Activated naive CD4-positive, alpha-beta T cell treated with anti-CD3 and anti-CD28 coated beads for 36 hours (primary cell): ENCODE results near the gene CYP4F3. TPM values are rescaled to one million over a fixed set of nuclear protein-coding genes. Genes with fewer than 3 reads are reported as not detected.

Experiments
- CTCF ChIA-PET: fragments of 350-600 bp; sonication (Branson Sonifier 250); formaldehyde crosslinking; loops from one replicate; lab custom pipeline; 2021; ENCODE audit warnings: antibody characterized with exemption; lab: Charles Lee
- DNase-seq: peaks from one replicate; pipeline ENCODE4 v3.0.0-alpha.2; 2020
- H3K27ac Mint-ChIP-seq: one replicate; pipeline ENCODE4 v1.8.0; 2021; ENCODE audit warnings: mild to moderate bottlenecking, mixed read lengths
- H3K27me3 Mint-ChIP-seq: one replicate; pipeline ENCODE4 v1.8.0; 2021; ENCODE audit warnings: low read depth, mixed read lengths
- H3K36me3 Mint-ChIP-seq: one replicate; pipeline ENCODE4 v1.8.0; 2021; ENCODE audit warnings: low read depth, mixed read lengths
- H3K4me1 Mint-ChIP-seq: one replicate; pipeline ENCODE4 v1.8.0; 2021; ENCODE audit warnings: low read depth, mixed read lengths
- H3K4me3 Mint-ChIP-seq: one replicate; pipeline ENCODE4 v1.8.0; 2021; ENCODE audit warnings: mild to moderate bottlenecking, moderate library complexity, mixed read lengths
- H3K9me3 Mint-ChIP-seq: one replicate; pipeline ENCODE4 v1.8.0; 2021; ENCODE audit warnings: mixed read lengths
- intact Hi-C: fragments of 100-400 bp; cut with micrococcal nuclease; formaldehyde crosslinking; loops from one replicate; pipeline ENCODE4 v1.15.1; 2023
- total RNA-seq, 2 experiments: library from RNA; stranded (reverse); gene quantifications; one replicate each; pipeline ENCODE4 v1.2.3, GENCODE V29; 2021

Gene CYP4F3
- total RNA-seq, 2 experiments from 2014 or later: 0.62 to 0.76 TPM

DNA sequence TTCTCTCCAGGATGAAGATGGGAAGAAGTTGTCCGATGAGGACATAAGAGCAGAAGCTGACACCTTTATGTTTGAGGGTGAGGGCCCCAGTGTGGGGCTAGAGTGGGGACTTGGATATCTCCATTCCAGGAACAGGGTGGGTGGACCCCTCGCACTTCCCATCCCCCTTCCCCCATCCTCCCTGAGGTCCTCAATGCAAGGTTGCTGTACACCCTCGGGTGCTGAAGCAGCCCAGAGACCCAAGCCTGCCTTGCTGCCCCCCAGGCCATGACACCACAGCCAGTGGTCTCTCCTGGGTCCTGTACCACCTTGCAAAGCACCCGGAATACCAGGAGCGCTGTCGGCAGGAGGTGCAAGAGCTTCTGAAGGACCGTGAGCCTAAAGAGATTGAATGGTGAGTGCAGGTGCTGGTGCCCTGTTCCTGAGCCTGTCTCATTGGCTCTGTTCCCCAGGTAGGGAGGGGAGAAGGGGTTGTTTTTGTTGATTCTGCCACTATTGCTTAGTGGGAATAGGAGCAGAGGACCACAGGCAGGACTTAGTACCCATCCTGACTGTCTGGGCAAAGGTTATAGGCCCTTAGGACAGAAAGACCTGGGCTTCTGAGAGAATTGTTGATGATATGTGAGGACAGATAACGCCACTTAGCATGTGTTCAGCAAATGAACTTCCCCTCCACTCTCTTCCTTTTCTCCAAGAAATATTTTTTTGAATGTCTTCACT is 12.0 kb downstream of the CYP4F3 start:
- peaks cover 24% of the 10 kb centered on the region for H3K27me3 Mint-ChIP-seq
- CTCF ChIA-PET: no interaction called here
- H3K9me3 Mint-ChIP-seq: no peaks in the 10 kb centered on the region
- no peaks in the 10 kb centered on the region for H3K4me1 Mint-ChIP-seq
- DNase-seq: no peak
- H3K4me3 Mint-ChIP-seq: no peak overlapping the region
- no peak overlapping the region for H3K27ac Mint-ChIP-seq
- intact Hi-C loops: no loop called here
- H3K36me3 Mint-ChIP-seq: no peaks in the 10 kb centered on the region

GRCh38 chr19:15656467-15656866 is 15.8 kb downstream of the CYP4F3 start:
- no peak overlapping the region for H3K4me3 Mint-ChIP-seq
- CTCF ChIA-PET: no interaction called here
- no peaks in the 10 kb centered on the region for H3K36me3 Mint-ChIP-seq
- H3K4me1 Mint-ChIP-seq: no peaks in the 10 kb centered on the region
- intact Hi-C loops: no loop called here
- no peak overlapping the region for H3K27ac Mint-ChIP-seq
- DNase-seq: no peak
- H3K9me3 Mint-ChIP-seq: no peaks in the 10 kb centered on the region
- H3K27me3 Mint-ChIP-seq: peaks cover 31% of the 10 kb centered on the region

GRCh38 chr19:15663247-15663646 is 22.6 kb downstream of the CYP4F3 start:
- Mint-ChIP-seq H3K27ac (no peak overlapping the region), H3K4me1 (no peaks in the 10 kb centered on the region), H3K36me3 (no peaks in the 10 kb centered on the region), H3K27me3 (peaks cover 4% of the 10 kb centered on the region), H3K9me3 (no peaks in the 10 kb centered on the region), H3K4me3 (no peak overlapping the region)
- CTCF ChIA-PET: no interaction called here
- no peak for DNase-seq
- intact Hi-C loops: no loop called here

DNA sequence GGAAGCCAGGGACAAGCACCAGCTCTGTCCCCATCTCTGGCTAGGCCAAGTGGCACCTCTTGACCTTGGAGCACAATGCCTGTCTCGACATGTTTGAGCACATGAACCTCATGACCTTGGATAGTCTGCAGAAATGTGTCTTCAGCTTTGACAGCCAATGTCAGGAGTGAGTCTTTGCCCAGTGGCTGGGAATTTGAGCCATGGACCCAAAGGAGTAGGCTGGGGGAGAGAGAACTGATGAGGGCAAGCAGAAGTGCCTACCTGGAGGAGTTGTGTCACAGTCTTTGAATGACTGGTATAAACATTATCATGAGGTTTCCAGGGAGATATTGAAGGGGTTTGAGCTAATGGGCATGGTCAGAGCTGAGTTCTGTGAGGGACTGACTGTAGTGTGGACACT is 25.5 kb downstream of the CYP4F3 start:
- no peaks in the 10 kb centered on the region for H3K36me3 Mint-ChIP-seq
- no peak for DNase-seq
- CTCF ChIA-PET: no interaction called here
- H3K4me1 Mint-ChIP-seq: no peaks in the 10 kb centered on the region
- H3K27ac Mint-ChIP-seq: no peak overlapping the region
- intact Hi-C loops: no loop called here
- no peaks in the 10 kb centered on the region for H3K9me3 Mint-ChIP-seq
- H3K27me3 Mint-ChIP-seq: no peaks in the 10 kb centered on the region
- no peak overlapping the region for H3K4me3 Mint-ChIP-seq

DNA sequence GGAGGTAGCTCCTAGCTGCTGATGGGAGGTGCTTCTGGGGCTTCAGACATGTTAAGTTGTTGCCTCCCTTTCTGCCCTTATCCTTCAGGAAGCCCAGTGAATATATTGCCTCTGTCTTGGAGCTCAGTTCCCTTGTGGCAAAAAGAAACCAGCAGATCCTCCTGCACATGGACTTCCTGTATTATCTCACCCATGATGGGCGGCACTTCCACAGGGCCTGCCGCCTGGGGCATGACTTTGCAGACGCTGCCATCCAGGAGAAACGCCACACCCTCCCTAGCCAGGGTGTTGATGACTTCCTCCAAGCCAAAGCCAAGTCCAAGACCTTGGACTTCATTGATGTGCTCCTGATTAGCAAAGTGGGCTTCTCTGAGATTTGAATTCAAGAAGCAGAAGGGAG is 26.2 kb downstream of the CYP4F3 start:
- no peak for DNase-seq
- H3K27ac Mint-ChIP-seq: no peak overlapping the region
- H3K4me1 Mint-ChIP-seq: no peaks in the 10 kb centered on the region
- no peak overlapping the region for H3K4me3 Mint-ChIP-seq
- H3K36me3 Mint-ChIP-seq: no peaks in the 10 kb centered on the region
- intact Hi-C loops: no loop called here
- no peaks in the 10 kb centered on the region for H3K9me3 Mint-ChIP-seq
- no peaks in the 10 kb centered on the region for H3K27me3 Mint-ChIP-seq
- CTCF ChIA-PET: no interaction called here

- H3K27me3 Mint-ChIP-seq: no peaks in the 10 kb centered on the region
- no peaks in the 10 kb centered on the region for H3K9me3 Mint-ChIP-seq
- no peaks in the 10 kb centered on the region for H3K36me3 Mint-ChIP-seq
- CTCF ChIA-PET: no interaction called here
- H3K4me1 Mint-ChIP-seq: peaks cover 19% of the 10 kb centered on the region
- DNase-seq: no peak
- intact Hi-C loops: no loop called here
- H3K27ac Mint-ChIP-seq: no peak overlapping the region
- no peak overlapping the region for H3K4me3 Mint-ChIP-seq
Observed at GRCh38 chr19:15669440-15669839, 28.7 kb downstream of the CYP4F3 start.

DNA sequence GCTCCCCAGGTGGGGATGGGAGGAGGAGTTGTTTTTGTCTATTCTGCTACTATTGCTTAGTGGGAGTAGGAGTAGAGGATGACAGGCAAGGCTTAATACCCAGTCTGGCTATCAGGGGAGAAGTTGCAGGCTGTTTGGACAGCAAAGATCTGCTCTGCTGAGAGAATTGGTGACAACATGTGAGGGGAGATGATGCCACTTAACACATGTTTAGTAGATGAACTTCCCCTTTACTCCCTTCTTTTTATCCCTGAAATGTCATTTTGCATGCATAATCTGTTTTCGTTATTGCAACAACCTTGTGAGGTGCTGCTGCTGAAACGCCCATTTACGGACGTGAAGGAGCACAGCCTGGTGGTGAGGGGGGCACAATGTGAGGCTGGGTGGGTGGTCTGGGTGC is 29.2 kb downstream of the CYP4F3 start:
- DNase-seq: no peak
- Mint-ChIP-seq H3K36me3 (no peaks in the 10 kb centered on the region), H3K9me3 (no peaks in the 10 kb centered on the region), H3K4me3 (no peak overlapping the region), H3K27ac (no peak overlapping the region), H3K4me1 (peaks cover 21% of the 10 kb centered on the region), H3K27me3 (no peaks in the 10 kb centered on the region)
- CTCF ChIA-PET: no interaction called here
- intact Hi-C loops: no loop called here

- DNase-seq: no peak
- Mint-ChIP-seq H3K36me3 (no peaks in the 10 kb centered on the region), H3K4me3 (no peak overlapping the region), H3K9me3 (peaks cover 2% of the 10 kb centered on the region), H3K27me3 (no peaks in the 10 kb centered on the region), H3K4me1 (peaks cover 21% of the 10 kb centered on the region), H3K27ac (no peak overlapping the region)
- intact Hi-C loops: no loop called here
- CTCF ChIA-PET: no interaction called here
Observed at GRCh38 chr19:15671237-15671821, 30.6 kb downstream of the CYP4F3 start.

DNA sequence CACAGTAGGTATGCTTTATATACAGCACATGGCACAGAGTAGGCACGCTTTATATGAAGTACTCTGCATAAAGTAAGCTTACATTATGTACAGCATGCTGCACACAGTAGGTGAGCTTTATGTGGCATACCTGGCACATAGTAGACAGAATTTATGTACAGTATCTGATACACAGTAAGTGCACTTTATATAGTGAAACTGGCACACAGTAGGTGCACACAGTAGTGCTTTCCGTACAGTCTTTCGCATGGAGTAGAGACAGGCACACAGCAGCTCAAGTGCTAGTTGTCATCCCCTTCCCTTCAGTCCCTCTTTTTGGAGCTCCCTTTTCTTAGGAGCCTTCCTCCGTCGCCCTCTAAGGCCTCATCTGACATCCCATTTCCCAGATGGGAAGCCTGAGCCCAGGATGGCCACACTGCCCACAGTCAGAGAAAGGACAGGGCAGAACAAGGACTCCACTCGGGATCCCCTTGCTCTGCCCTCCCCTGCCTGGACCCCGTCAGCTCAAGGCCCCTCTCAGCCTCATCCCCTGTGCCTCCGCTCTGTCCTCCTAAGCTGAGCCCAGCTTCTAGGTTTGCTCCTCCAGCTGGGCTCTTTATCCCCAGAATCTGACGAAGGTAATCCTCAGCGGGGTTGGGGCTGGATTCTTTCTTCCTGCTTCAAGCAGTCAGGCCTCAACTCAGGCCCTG is 31.3 kb downstream of the CYP4F3 start:
- H3K4me1 Mint-ChIP-seq: peaks cover 21% of the 10 kb centered on the region
- H3K9me3 Mint-ChIP-seq: peaks cover 5% of the 10 kb centered on the region
- H3K27me3 Mint-ChIP-seq: no peaks in the 10 kb centered on the region
- H3K27ac Mint-ChIP-seq: no peak overlapping the region
- no peak for DNase-seq
- H3K36me3 Mint-ChIP-seq: no peaks in the 10 kb centered on the region
- intact Hi-C loops: no loop called here
- H3K4me3 Mint-ChIP-seq: no peak overlapping the region
- CTCF ChIA-PET: no interaction called here

DNA sequence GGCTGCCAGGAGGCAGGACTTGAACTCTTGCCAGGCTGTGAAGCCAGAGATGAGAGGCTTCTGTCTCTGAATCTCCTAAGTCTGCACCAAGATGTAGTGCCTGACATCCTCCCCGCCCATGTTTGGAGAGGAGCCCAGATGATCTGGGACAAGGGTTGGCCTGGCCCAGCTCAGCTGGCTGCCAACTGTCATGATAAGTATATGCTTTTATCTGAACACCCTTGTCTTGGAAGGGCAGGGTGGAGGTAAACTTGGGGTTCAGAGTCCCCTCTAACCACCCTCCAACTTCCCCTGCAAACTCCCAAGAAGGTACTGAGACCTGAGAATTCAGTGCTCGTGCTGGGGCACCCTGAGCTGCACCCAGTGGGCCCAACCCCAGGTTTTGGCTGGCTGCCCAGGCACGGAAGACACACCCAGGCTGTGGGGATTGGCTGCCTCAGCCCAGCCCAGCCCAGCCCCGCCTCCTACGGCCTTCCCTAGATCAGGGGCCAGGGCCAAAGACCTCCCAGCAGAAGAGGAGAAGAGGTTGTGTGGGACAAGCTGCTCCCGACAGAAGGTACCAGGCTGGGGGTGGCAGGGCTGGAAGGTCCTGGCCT is 32.0 kb downstream of the CYP4F3 start, which contains the start of gene CYP4F12:
CYP4F12 (plus strand) TSS at position 508 of the 596 bp plus-strand sequence. CDS start 443 bp downstream, outside the sequence.
- Mint-ChIP-seq H3K27ac (no peak within 1 kb of the TSS), H3K4me3 (no peak within 1 kb of the TSS), H3K4me1 (peaks cover 21% of the 10 kb centered on the region), H3K9me3 (peaks cover 6% of the 10 kb centered on the region), H3K27me3 (no peaks in the 10 kb centered on the region), H3K36me3 (no peaks in the 10 kb centered on the region)
- peak; percentile 18 for DNase-seq
- intact Hi-C loops: no loop called here
- CTCF ChIA-PET: no interaction called here

DNA sequence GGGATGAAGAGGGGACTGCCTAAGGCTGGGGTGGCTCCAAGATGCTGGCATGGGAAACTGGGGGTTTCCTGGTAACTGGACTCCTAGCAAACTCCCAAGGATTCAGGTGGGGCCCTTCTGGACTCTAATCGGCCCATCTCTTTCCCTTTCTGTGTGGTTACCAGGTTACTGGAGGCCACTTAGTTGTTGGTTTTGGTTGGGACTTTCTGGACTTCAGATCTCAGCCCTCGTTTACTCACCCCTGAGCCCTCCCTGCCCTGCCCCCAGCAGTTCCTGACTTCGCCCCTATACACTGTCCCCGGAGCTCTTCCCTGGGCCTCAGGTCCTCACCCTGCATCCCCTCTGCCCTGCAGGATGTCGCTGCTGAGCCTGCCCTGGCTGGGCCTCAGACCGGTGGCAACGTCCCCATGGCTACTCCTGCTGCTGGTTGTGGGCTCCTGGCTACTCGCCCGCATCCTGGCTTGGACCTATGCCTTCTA is 32.5 kb downstream of the CYP4F3 start:
- Mint-ChIP-seq H3K4me1 (peaks cover 21% of the 10 kb centered on the region), H3K9me3 (peaks cover 6% of the 10 kb centered on the region), H3K36me3 (no peaks in the 10 kb centered on the region), H3K4me3 (no peak overlapping the region), H3K27me3 (no peaks in the 10 kb centered on the region), H3K27ac (no peak overlapping the region)
- intact Hi-C loops: no loop called here
- CTCF ChIA-PET: no interaction called here
- DNase-seq: peak; percentile 17

GRCh38 chr19:15675560-15675959 is 34.9 kb downstream of the CYP4F3 start:
- Mint-ChIP-seq H3K27ac (no peak overlapping the region), H3K4me1 (peaks cover 21% of the 10 kb centered on the region), H3K27me3 (peaks cover 3% of the 10 kb centered on the region), H3K4me3 (no peak overlapping the region), H3K36me3 (no peaks in the 10 kb centered on the region), H3K9me3 (peaks cover 6% of the 10 kb centered on the region)
- CTCF ChIA-PET: no interaction called here
- DNase-seq: no peak
- intact Hi-C loops: no loop called here
